SU-DHL-6 (cell line): ENCODE data around the gene WWOX.

Experiments
- CTCF ChIP-seq: fragments of 200-600 bp; sonication (generic); IDR thresholded peaks from one replicate; pipeline ENCODE4 v1.5.1; 2017; ENCODE audit warnings: antibody characterized with exemption, mild to moderate bottlenecking, low read length, moderate library complexity; ENCODE audit not compliant: insufficient read depth, poor library complexity, severe bottlenecking
- EZH2phosphoT487 ChIP-seq: fragments of 200-600 bp; sonication (generic), shearing (Covaris generic); conservative IDR thresholded peaks from 2 replicates; pipeline ENCODE4 v1.6.1; 2018; ENCODE audit warnings: mild to moderate bottlenecking, antibody characterized with exemption, low read length, moderate library complexity, mixed read lengths

GRCh38 chr16:78353640-78354275 lies 254.3 kb downstream of the WWOX start:
- TF ChIP-seq CTCF: no peak
- no peak for TF ChIP-seq EZH2phosphoT487
